ENCODE data around the gene PROB1. TPM values are rescaled to one million over a fixed set of nuclear protein-coding genes. Genes with fewer than 3 reads are reported as not detected.
A peak's percentile ranks its signal among the peaks of the same experiment; 100 is the strongest.

Gene PROB1
- total and polyA plus RNA-seq, 2 of the 13 experiments (the other 11 are each of a cell fraction or from before 2014, with no cell fraction given), result 0.69 to 1.1 TPM

DNA sequence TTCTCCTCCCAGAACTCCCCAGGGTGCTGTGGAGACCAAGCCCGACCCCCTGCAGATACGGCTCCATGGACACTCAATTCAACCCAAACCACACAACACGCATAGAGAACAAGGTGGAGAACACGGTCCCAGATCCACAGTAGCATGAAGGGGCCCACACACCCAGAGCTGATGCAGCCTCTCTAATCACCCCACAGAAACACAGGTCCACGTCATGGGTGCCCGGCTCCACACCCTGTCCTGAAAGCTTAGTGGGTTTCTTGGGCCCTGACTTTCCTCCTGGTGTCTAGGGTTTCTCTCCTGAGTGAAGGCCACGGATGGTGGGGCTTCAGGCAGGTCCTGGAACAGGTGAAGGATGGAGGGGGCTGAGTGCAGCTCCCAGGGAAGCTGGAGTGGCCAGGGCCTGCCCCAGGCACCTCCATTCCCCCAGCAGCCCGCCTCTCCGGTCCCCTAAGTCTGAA is 10.3 kb downstream of the PROB1 start:
- H3K36me3 ChIP-seq (replicated peaks in 1 of 2; ENCODE audit: control insufficient read depth in 1 of 2, insufficient read depth in 2 of 2, low read length in 2 of 2), result no peaks in the 10 kb centered on the region
- no peaks in the 10 kb centered on the region for H3K9me3 ChIP-seq (ENCODE audit: low read length)
- H3K79me2 ChIP-seq (ENCODE audit: insufficient read depth, low read length), result peaks cover 16% of the 10 kb centered on the region
- in situ Hi-C loops (cut with HindIII; ENCODE audit: extremely low pct_ligation_motif_present, low pct_unique_long_range_greater_than_20kb), result no loop called here
- H3K27ac ChIP-seq (ENCODE audit: extremely low read length, insufficient read depth, low read length), result peak overlapping the region; percentile 69
- H3K4me1 ChIP-seq (ENCODE audit: insufficient read depth, low read length), result peaks cover 80% of the 10 kb centered on the region
- H3K27me3 ChIP-seq (ENCODE audit: control insufficient read depth in 1 of 2, insufficient read depth in 2 of 2, low read length in 2 of 2), result no peaks in the 10 kb centered on the region; a peak in 1 of 5 replicates
- FAIRE-seq, result no peak
- H3K4me2 ChIP-seq (ENCODE audit: low read depth, low read length), result peak overlapping the region; percentile 92
- POLR2A ChIA-PET, result interaction anchor here (0.5 to 1.7 kb wide), 6 partner anchors 19 to 841 kb away, joined by 3 to 6 read pairs (median 4); partner anchors contain the start of genes ETF1, PAIP2, SPATA24 and UBE2D2
- BruUV-seq (replicated peaks), result no TSS peak
- intact Hi-C loops (cut with micrococcal nuclease; ENCODE audit: unreplicated experiment), result loop anchor here (1.0 to 2.0 kb wide), 2 partner anchors 18 to 134 kb away; no protein-coding TSS in a partner anchor
- H4K20me1 ChIP-seq (ENCODE audit: insufficient read depth, low read length), result no peaks in the 10 kb centered on the region
- DNase-seq (ENCODE audit: low spot score), result no peak
- peak; percentile 20 for ATAC-seq
- peak overlapping the region; percentile 94 for H2AFZ ChIP-seq (ENCODE audit: low read length)
- 0% methylated on average over 7 of the region's 9 CpGs for WGBS (ENCODE audit: low lambda C conversion rate)
- CTCF ChIA-PET (ENCODE audit: low intra/inter-chr PET ratio, low total read pairs), result interaction anchor here (1.3 to 1.9 kb wide), 2 partner anchors 18 to 129 kb away, joined by 4 to 6 read pairs; no protein-coding TSS in a partner anchor
- peak overlapping the region; percentile 73 for H3K9ac ChIP-seq (ENCODE audit: insufficient read depth, low read depth, low read length)
- peak overlapping the region; percentile 68 to 79 (median 76) for H3K4me3 ChIP-seq (replicated peaks in 1 of 3; ENCODE audit: insufficient read depth in 1 of 3, low read depth in 2 of 3, low read length in 3 of 3)
- TF ChIP-seq ZMAT3 (CRISPR knock-in tag; conservative IDR thresholded peaks at IDR 0.05) (0 out of 2 replicates have a peak, but pooled peaks have one; percentile 19), KLF15 (CRISPR knock-in tag; IDR thresholded peaks at IDR 0.05; ENCODE audit: borderline replicate concordance) (no peak), AGO2 (optimal IDR thresholded peaks at IDR 0.05; ENCODE audit: low read depth, low read length) (no peak), ZNF563 (CRISPR knock-in tag; IDR thresholded peaks at IDR 0.05) (no peak), ZNF225 (CRISPR knock-in tag; IDR thresholded peaks at IDR 0.05) (0 out of 2 replicates have a peak, but pooled peaks have one; percentile 57), ARID2 (CRISPR knock-in tag; IDR thresholded peaks at IDR 0.05; ENCODE audit: borderline replicate concordance) (0 out of 2 replicates have a peak, but pooled peaks have one; percentile 10), MEF2D (CRISPR knock-in tag; IDR thresholded peaks at IDR 0.05) (peak; percentile 51; the same call in 1 of the 2 replicates), ZFX (CRISPR knock-in tag; IDR thresholded peaks at IDR 0.05; ENCODE audit: low read depth) (peak; percentile 56; the same call in 1 of the 2 replicates), ZSCAN21 (CRISPR knock-in tag; IDR thresholded peaks at IDR 0.05; ENCODE audit: borderline replicate concordance) (0 out of 2 replicates have a peak, but pooled peaks have one; percentile 13), DMAP1 (CRISPR knock-in tag; IDR thresholded peaks at IDR 0.05) (peak; percentile 15; the same call in 1 of the 2 replicates), U2AF2 (IDR thresholded peaks at IDR 0.05; ENCODE audit: low read depth, low read length) (no peak), ZNF549 (CRISPR knock-in tag; IDR thresholded peaks at IDR 0.05) (no peak), ZNF616 (CRISPR knock-in tag; IDR thresholded peaks at IDR 0.05; ENCODE audit: low read depth) (no peak), ZNF605 (CRISPR knock-in tag; IDR thresholded peaks at IDR 0.05) (0 out of 2 replicates have a peak, but pooled peaks have one; percentile 27), ZNF775 (CRISPR knock-in tag; IDR thresholded peaks at IDR 0.05; ENCODE audit: borderline replicate concordance) (no peak), SAP130 (CRISPR knock-in tag; IDR thresholded peaks at IDR 0.05; ENCODE audit: low read depth) (peak; percentile 21; the same call in 1 of the 2 replicates), MAFK (conservative IDR thresholded peaks at IDR 0.05 in 1 of 2, IDR thresholded peaks at IDR 0.05 in 1 of 2; ENCODE audit: low read length in 2 of 2) (no peak), TAF1 (CRISPR knock-in tag; IDR thresholded peaks at IDR 0.05) (peak; percentile 10; the same call in 1 of the 2 replicates)
- TF ChIP-seq, protein P1, sequence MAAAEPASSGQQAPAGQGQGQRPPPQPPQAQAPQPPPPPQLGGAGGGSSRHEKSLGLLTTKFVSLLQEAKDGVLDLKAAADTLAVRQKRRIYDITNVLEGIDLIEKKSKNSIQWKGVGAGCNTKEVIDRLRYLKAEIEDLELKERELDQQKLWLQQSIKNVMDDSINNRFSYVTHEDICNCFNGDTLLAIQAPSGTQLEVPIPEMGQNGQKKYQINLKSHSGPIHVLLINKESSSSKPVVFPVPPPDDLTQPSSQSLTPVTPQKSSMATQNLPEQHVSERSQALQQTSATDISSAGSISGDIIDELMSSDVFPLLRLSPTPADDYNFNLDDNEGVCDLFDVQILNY (CRISPR knock-in tag; conservative IDR thresholded peaks at IDR 0.05), result no peak
- TF ChIP-seq, protein P2, sequence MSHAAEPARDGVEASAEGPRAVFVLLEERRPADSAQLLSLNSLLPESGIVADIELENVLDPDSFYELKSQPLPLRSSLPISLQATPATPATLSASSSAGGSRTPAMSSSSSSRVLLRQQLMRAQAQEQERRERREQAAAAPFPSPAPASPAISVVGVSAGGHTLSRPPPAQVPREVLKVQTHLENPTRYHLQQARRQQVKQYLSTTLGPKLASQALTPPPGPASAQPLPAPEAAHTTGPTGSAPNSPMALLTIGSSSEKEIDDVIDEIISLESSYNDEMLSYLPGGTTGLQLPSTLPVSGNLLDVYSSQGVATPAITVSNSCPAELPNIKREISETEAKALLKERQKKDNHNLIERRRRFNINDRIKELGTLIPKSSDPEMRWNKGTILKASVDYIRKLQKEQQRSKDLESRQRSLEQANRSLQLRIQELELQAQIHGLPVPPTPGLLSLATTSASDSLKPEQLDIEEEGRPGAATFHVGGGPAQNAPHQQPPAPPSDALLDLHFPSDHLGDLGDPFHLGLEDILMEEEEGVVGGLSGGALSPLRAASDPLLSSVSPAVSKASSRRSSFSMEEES (CRISPR knock-in tag; IDR thresholded peaks at IDR 0.05), result no peak
- TF ChIP-seq, protein P3, sequence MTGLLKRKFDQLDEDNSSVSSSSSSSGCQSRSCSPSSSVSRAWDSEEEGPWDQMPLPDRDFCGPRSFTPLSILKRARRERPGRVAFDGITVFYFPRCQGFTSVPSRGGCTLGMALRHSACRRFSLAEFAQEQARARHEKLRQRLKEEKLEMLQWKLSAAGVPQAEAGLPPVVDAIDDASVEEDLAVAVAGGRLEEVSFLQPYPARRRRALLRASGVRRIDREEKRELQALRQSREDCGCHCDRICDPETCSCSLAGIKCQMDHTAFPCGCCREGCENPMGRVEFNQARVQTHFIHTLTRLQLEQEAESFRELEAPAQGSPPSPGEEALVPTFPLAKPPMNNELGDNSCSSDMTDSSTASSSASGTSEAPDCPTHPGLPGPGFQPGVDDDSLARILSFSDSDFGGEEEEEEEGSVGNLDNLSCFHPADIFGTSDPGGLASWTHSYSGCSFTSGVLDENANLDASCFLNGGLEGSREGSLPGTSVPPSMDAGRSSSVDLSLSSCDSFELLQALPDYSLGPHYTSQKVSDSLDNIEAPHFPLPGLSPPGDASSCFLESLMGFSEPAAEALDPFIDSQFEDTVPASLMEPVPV (CRISPR knock-in tag; IDR thresholded peaks at IDR 0.05), result 0 out of 2 replicates have a peak, but pooled peaks have one; percentile 19
